T-helper 1 cell treated with Interleukin-12 subunit alpha and Interleukin-12 subunit beta and Interleukin-4 antibody, amounts not matched to agents 30 ng/mL and 1 ng/mL, for 36 hours (primary cell): Measurements from ENCODE around the gene ZNRF3. TPM values are rescaled to one million over a fixed set of nuclear protein-coding genes. Genes with fewer than 3 reads are reported as not detected.
"Not testable (repeated sequence)": the region's sequence is repeated elsewhere in the genome, so short reads cannot be mapped to it uniquely, and the experiment has no call there.

Experiments
- intact Hi-C: fragments of 100-400 bp; cut with micrococcal nuclease; formaldehyde crosslinking; loops from one replicate; pipeline ENCODE4 v1.15.1; 2024
- total RNA-seq: library from RNA; stranded (reverse); gene quantifications from 2 replicates; pipeline ENCODE4 v1.2.3, GENCODE V29; 2022

The ZNRF3 gene
- total RNA-seq, 1 donor from 2014 or later: 0.64 TPM

DNA sequence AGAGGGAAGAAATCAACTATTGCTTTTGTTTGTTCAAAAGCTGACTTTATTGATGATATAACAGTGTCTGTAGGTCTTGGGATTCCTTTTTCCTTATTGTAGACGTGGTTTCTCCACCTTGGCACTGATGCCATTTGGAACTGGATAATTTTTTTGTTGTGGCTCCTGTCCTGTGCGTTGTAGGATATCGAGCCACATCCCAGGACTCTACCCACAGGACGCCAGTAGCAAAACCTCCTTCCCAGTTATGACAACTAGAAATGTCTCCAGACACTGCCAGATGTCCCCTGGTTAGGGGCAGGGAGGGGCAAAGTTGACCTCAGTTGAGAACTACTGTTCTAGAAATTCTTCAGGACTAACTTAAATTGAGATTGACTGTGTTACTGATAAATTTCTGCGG is 45.8 kb downstream of the ZNRF3 start:
- intact Hi-C loops: no loop called here

DNA sequence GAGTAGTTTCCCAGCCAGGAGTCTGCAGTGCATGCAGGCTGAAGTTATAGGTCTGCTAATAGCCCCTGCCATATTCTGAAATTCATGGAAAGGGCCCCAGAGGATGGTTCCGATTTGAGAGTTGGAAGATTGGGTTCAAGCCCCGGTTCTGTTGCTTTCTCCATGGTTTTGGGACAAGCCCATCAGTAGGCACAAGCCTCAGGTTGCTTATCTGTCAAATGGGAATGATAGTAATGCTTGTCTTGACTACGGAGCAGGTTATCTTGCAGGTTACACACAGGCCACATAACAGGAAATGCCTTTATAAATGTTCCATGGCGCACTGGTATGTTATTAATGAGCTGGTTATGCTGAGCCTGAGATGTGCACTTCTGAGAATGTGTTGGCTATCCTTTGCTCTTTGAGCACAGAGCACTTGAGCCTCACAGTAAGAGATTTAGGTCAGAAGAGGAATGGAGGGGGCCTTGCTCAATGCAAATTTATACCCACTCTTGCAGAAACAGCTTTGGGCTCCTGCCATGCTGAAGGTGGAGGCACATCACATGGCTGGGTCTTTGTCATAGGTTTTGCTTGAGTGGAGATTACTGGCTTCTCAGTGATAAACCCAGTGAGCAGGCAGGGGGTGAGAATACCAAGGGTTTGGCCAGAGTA is 47.1 kb downstream of the ZNRF3 start:
- intact Hi-C loops: no loop called here

DNA sequence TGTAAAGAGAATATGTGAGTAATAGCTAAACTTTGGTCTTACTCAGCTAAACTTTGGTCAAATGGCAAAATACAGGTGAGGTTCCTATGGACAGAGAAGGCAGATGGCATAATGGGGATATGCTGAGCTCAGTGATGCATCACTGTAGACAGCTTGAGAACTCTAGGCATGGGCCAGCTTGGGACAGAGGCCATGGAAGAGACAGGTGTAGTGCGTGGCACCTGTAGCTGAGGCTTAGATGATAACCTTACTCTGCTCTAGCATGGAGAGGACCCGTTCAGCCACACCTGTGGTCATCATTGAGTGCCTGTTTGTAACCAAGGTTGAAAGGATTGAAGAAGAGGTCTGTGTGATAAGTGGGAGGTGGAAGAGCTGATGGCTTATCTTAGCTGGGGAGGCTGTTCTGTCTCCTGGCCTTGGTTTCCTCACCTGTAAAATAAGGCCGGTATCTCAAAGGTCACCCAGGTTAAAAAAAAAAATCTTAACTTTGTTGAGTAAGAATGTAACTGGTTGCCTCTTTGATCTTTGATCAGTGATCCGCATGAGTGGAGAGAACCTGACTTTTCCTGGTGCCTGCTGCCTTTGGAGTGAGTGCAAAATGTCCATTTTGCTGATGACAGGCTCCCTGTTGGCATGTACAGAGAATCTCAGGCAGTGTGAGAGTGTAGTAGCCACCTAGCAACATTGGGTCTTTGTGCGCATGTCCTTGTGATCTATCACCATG is 48.6 kb downstream of the ZNRF3 start:
- intact Hi-C loops: no loop called here

DNA sequence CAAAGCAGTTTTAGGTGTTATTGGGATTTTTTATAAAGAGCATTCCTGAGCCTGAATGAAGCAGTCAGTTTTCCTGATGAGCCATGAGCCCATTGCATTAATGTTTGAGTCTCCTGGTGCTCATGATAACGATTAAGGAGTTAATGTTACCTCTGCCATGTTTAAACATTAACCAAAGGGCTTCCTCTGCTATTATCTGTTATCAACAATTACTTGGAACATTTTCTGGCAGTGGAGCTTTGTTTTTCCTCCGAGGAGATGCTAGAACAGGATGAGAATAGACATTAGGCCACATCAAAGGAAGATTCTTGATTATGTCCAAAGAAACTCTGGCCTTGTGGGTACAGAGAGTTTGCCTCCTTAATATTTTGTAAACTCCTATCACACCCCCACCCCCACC is 49.9 kb downstream of the ZNRF3 start:
- intact Hi-C loops: no loop called here

DNA sequence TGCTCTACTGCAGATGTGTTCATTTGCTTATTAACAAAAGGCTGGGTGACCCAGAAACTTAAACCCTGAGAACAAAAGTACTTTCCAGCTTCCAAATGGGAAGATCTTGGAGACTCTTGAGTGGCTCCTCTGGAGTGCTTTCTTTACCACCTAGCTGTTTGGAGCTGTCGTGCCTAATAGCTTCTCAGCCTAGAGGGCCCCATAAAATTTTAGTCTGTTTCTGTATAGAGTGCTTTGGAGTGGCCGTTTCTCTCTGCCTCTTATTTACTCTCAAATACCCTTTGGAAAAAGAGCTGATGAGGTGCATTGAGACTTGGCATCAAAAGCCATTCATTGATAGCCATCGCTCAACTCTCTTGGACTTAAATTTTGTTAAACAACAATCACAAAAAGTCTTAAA is 50.7 kb downstream of the ZNRF3 start:
- intact Hi-C loops: no loop called here

DNA sequence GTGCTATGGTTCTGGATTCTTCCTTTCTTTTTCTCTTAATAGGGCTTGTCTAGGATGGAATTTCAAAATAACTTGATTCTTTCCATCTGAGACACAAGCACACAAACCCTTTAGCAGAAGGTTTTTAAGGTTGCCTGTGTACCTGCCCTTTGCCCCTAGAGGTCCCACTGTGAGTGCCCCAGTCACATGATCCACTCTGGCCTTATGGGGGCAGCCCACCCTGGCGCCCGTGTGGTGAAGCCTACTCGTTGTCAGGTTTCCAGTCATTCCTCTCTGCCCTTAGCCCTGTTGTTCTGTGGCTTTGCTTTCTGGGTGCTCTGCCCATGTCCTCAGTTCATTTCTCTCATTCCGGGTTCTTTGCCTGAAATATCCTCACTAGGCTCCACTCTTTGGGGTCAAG is 51.8 kb downstream of the ZNRF3 start:
- intact Hi-C loops: no loop called here

DNA sequence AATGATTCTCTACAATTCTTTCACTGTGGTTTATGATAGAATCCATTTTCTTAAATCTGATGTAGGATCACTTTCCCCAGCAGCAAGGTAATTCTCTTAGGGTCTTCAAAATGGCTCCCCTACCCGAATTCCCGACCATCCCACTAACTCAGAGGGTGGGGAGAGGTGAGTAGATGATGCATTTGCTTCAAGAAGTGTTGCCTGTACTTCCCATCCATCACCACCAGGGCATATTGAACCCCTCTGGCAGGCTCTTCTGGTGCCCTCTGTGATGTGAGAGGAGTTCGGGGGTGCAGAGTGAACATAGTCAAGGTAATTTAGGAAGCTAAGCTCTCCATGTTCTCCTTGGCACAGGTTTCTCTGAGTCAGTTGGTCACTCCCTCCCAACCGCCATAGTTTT is 52.3 kb downstream of the ZNRF3 start:
- intact Hi-C loops: no loop called here

DNA sequence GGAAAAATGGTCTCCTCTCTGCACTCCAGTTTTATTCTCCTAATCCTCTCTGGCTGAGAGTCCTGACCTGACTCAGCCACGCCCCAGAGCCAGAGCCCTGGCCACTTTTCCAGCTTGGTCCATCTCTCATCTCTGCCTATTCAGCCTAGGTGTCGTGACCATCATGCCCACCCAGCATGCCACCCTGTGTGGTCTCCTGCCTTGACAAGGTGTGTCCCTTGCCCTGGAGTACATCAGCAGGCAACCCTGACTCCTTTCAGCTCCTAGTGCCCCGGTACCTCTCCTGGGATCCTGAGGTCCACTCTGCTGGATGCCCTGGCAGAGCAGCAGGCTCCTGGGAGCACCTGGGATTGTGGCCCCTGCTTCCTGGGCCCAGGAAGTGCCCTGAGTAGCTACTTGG is 52.8 kb downstream of the ZNRF3 start:
- intact Hi-C loops: no loop called here

DNA sequence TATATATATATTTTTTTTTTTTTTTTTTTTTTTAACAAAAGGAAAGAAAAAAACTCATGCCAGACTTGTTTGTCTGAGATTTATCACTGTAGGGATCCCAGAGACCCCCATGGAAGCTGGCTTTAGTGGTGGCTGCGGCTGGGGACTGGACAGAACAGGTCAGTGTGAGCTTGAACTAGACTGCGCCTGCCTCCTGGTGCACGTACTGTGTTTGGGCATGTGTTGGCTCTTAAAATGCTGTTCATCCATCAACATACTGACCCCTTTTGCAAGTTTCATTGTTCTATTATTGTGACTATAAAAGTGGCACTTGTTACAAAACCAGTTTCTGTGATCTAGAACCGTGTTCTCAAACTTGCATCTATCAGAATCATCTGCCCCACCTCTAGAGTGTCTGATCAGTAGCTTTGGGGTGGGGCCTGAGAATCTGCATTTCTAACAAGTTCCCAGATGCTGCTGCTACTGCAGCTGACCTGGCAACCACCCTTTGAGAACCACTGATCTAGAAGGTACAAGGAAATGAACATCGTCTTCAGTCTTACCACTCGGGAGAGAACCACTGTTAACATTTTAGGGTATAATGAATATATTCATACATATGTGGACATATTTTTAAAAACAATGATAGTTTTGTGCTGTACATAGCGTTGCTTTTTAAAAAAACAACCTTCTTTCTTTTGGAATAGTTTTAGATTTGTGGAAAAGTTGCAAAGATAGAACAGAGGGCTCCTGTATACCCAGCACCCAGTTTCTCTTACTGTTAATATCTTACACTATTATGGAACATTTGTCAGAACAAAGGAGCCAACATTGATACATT is 54.0 kb downstream of the ZNRF3 start:
- intact Hi-C loops: no loop called here

DNA sequence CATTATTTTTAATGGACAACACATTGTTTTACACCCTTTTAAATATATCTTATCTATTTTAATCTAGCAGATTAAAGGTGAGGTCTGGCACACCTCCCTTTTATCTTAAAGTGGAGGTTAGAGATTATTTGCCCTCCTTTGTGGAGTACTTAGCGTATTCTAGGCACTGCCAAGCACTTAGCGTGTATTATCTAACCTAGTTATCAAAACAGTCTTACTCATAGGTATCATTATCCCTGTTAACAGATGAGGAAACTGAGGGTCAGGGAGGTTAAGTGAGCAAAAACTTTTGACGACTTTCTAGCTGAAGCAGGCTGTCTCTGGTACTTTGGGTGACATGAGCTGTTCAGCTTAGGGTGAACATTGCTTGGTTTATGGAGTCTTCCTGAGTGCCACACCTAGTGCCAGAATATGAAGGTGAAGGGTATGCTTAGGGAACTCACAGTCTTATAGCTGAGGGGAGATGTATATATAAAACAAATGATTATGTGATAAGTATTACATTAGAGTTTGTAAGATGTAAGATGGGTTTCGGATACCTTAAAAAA is 55.0 kb downstream of the ZNRF3 start:
- intact Hi-C loops: no loop called here

DNA sequence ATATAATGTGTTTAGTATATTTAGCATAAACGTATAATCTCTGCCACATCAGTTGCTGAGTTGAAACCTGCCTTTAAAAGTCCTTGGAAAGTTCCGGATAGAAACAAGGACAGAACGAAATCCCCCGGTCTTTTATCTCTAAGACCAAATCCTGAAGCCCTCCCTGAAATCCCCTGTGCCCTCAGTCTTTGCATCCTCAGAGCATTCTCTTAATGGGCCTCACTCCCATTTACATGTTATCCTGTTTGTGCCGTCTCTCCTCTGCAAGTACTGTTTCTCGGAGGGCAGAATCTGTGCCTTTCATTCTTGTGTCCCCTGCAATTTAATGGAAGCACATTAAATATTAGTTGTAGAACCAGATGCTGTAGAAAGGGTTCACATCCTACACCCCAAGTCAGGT is 56.0 kb downstream of the ZNRF3 start:
- intact Hi-C loops: no loop called here

DNA sequence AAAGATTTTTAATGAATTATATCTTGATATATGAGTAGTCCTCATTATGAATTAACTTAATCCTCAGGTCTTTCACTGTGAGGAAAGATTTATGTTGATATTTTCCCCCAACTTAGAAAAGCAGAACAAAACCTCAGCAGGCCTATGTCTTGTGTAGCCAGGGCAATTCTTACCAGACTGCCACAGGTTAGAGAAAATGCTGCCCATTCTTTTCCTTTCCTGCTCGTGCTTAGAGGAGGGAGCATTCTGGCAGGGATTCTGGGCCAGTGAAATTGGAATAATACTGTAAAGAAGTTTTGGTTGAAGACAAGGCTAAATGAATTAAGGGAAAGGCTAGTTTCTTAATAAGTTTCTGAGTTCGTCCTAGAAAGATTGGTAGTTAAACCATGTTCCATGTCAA is 56.6 kb downstream of the ZNRF3 start:
- intact Hi-C loops: no loop called here

DNA sequence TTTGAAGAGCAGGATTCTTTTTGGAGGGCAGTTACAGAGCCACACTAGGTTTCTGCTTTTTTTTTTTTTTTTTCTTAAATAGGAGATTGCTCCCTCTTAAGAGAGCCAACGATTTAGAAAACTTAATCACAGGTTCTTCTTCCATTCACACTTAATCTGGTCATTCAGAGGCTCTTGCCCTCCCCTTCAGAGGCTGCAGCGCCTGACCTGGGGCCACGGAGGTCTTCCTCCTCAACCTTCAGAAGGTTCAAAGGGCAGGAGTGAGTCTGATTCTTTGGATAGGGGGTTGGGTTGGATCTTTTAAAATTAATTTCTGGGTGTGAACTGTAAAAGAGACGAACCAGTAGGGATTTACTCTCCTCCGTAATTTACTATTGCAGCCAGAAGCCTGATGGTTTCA is 57.1 kb downstream of the ZNRF3 start:
- intact Hi-C loops: no loop called here

DNA sequence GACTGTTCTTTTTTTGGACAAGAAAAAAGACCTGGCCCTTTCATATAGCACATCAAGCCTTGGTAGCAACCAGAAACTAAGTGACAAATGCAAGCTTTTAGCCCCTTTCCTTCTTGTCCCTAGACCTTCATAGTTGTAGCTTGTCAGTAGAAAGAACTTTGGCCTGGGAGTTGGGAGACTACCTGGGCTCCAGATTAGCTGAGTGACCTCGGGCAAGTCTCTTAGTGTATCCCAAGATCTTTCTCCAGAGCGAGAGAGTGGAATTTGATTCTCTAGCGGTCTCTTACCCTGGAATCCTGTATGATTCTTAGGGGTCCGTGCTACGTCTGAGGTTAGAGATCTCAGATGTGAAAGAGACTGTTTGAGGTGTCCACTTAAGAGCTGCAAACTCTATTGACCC is 59.0 kb downstream of the ZNRF3 start:
- intact Hi-C loops: no loop called here

DNA sequence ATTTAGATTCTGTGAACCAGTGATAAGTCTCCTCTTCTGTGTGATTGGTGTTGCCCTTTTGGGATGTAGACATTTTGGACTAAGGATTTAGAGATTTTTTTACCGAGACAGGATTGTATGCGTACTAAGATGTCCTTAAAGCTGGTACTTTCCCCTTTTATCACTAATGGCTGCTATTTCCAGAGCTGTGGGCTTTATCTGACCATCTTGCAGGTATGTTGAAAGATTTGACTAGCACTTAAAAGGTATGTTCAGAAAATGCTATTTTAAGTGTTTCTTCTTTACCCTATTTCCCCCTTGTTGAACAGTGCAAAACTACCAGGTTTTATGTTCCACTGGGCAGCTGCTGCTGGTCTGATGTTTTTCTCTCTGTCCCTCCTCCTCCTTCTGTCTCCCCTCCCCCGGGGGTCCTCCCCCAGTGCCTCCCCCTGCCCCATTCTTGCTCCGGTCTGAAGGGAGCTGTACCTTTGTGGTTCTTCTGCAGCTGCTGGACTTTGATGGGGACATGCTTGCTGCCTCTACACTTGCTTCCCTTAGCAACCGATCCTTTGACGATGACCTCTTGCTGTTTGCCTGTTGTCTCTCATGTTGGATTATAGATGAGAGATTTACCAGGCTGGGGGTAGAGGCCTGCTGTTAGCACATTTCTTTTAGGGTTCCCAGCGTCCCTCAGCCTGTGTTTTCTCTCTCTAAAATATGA is 59.6 kb downstream of the ZNRF3 start:
- intact Hi-C loops: no loop called here

DNA sequence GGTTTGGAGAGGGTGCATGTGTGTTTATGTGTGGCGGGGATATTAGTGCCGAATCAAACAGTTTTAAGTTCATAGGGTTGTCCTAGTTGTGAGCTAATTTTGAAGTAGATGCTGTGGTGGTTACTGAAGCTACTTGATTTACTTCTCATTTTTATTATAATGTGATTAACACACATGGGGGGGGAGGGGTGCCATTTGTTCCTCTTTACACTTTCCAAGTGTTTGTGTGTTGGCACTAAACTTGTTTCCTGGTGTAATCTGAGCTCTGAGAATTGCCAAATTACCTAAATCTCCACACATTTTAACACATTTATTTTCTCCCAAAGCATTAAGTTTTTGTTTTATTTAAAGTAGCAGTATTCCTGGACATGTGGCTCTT is 60.1 kb downstream of the ZNRF3 start:
- intact Hi-C loops: no loop called here

DNA sequence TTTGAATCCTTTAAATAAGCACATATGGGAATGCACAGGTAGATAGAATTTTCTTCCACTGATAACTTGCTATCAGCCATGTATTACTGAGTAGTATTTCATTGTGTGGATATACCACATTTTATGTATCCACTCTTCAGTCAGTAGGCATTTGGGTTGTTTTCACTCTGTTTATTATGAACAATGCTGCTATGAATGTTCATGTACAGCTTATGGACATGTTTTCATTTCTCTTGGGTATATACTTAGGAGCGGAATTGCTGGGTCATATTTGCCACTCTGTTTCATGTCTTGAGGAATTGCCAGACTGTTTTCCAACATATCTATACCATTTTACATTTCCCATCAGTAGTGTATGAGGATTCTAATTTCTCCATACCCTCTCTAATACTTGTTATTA is 63.8 kb downstream of the ZNRF3 start:
- intact Hi-C loops: no loop called here

DNA sequence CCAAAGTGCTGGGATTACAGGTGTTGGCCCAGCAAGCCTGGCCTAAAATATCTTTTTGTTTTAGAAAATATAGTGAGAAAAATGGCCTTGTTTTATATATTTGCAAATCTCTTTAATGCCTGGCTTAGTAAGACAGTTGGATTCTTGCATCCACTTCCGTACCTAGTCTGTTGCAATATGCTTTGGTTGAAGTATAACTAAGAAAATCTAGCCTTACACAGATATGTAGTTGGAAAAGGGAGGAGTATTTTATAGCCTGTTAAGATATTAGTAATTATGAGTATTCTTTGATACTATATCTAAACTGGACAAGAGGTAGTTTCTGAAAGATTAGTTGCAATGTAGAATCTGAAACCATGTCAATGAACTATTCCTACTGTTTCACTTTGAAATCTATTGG is 65.1 kb downstream of the ZNRF3 start:
- intact Hi-C loops: no loop called here

DNA sequence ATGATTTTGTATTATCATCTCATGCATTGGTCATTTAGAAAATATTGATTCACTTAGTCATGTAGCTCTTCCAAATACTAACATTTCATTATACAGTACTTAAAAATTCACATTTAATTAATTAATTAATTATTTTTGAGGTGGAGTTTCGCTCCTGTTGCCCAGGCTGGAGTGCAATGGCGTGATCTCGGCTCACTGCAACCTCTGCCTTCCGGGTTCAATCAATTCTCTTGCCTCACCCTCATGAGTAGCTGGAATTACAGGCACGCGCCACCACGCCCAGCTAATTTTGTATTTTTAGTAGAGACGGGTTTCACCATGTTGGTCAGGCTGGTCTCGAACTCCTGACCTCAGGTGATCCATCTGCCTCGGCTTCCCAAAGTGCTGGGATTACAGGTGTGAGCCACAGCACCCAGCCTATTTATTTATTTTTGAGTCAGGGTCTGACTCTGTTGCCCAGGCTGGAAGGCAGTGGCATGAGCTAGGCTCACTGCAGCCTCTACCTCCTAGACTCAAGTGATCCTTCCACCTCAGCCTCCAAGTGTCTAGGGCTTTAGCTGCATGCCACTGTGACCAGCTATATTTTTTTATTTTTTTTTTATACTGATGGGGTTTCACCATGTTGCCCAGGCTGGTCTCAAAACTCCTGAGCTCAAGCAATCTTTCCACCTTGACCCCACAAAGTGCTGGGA is 65.6 kb downstream of the ZNRF3 start:
- intact Hi-C loops: not testable (repeated sequence)

DNA sequence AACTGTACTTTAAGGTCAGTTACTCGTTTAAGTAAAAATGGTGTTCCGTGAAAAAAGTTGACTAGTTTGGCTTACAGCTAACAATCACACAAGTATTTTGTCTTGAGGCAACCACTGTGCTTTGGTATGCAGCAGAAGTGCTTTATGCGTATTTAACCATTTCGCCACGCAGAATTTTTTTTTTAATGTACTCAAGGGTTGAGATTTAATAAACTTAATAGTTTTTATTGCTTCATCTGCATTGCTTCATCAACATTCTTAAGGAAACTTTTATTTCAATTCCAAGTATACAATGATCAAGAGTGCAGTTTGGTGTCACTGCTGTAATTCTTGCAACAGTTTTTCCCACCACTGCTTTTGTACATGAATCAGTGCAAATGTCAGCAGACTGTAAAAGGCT is 66.4 kb downstream of the ZNRF3 start:
- intact Hi-C loops: no loop called here
